Pancreas (tissue), 10 donors: Measurements from ENCODE around the gene SDK1. TPM values are rescaled to one million over a fixed set of nuclear protein-coding genes. Genes with fewer than 3 reads are reported as not detected.
A peak's percentile ranks its signal among the peaks of the same experiment; 100 is the strongest.

ENCODE experiments used
- ATAC-seq, 4 donors: fragments of 200-7000 bp; cut with Tn5 transposase; one replicate each; pipeline versions ENCODE4 v1.8.0 to v1.9.1; 2020; ENCODE audit warnings: mild to moderate bottlenecking in 4 of 4, moderate library complexity in 4 of 4
- DNase-seq, 6 donors: peaks; one replicate each; pipeline ENCODE4 v3.0.0-alpha.2; 2020
- FAIRE-seq: peaks from 2 replicates; lab custom pipeline; 2012; peaks lifted over from hg19 to GRCh38; lab: Jason Lieb, UNC
- H3K27ac ChIP-seq, 4 donors: fragments of 200-600 bp; sonication (generic); 1 replicate in 3 of 4; 2 replicates in 1 of 4; pipeline versions ENCODE4 v1.5.0 to v1.8.0; 2020
- H3K27me3 ChIP-seq, 4 donors: fragments of 200-600 bp; one replicate each; pipeline ENCODE4 v1.8.0; 2021
- H3K36me3 ChIP-seq, 3 donors: fragments of 200-600 bp; sonication (generic) in 1 of 3; one replicate each; pipeline versions ENCODE4 v1.5.0 to v1.8.0; 2020 to 2021
- H3K4me1 ChIP-seq, 3 donors: fragments of 200-600 bp; one replicate each; pipeline ENCODE4 v1.8.0; 2021
- H3K4me3 ChIP-seq, 4 donors: fragments of 200-600 bp; sonication (generic) in 2 of 4; one replicate each; pipeline versions ENCODE4 v1.5.0 to v1.8.0; 2020 to 2021
- H3K9me3 ChIP-seq, 4 donors: fragments of 200-600 bp; one replicate each; pipeline ENCODE4 v1.8.0; 2021
- CTCF ChIP-seq, 4 donors: fragments of 200-600 bp; sonication (generic) in 3 of 4; IDR thresholded peaks; one replicate each; pipeline versions ENCODE4 v1.5.0 to v1.8.0; 2021; ENCODE audit warnings: antibody characterized with exemption in 4 of 4
- WGBS, 2 donors: extraction: QIAGEN DNeasy Blood & Tissue Kit; methylation state at CpG; one replicate each; pipeline ENCODE4 v1.1.7; 2013; 5-methylcytosine and 5-hydroxymethylcytosine counted together
- intact Hi-C, 3 donors: fragments of 100-400 bp; cut with DNase I; formaldehyde crosslinking; loops; one replicate each; pipeline versions ENCODE4 v1.11.1 to v1.14.2; 2022
- polyA plus RNA-seq, 2 donors: library from polyadenylated mRNA; stranded (reverse); fragments of 200-250 nt; gene quantifications; one replicate each; pipeline ENCODE4 v1.2.3, GENCODE V29; 2013
- total RNA-seq, 6 donors: library from RNA; stranded (reverse); fragmentation: NEBNext Ultra II Directional in 4 of 6; extraction: Animal tissue kit (Norgen Biotek cat#: 25700) in 4 of 6; gene quantifications; one replicate each; pipeline versions ENCODE4 v1.2.1 to v1.2.4, GENCODE V29; 2021 to 2023
- donor health status: healthy with polysubstance abuse.
- donor health status: DM: no; HTN: no; CAD: no; lungs with moderate emphysema.
- donor health status: DM: no; HTN: no; CAD: no.
- donor health status: control.
- donor health status: control.
- donor health status: Bipolar disorder and iron deficiency.
- donor health status: DM: yes; HTN: yes; CAD: no.
- donor health status: DM: no; HTN: no; CAD: no.
- donor health status: DM: no; HTN: no; CAD: no.
- donor health status: DM: yes; HTN: yes; CAD: no.

Gene SDK1
- total and polyA plus RNA-seq, 8 donors: 10.8 to 30.8 (median 19.8) TPM

DNA sequence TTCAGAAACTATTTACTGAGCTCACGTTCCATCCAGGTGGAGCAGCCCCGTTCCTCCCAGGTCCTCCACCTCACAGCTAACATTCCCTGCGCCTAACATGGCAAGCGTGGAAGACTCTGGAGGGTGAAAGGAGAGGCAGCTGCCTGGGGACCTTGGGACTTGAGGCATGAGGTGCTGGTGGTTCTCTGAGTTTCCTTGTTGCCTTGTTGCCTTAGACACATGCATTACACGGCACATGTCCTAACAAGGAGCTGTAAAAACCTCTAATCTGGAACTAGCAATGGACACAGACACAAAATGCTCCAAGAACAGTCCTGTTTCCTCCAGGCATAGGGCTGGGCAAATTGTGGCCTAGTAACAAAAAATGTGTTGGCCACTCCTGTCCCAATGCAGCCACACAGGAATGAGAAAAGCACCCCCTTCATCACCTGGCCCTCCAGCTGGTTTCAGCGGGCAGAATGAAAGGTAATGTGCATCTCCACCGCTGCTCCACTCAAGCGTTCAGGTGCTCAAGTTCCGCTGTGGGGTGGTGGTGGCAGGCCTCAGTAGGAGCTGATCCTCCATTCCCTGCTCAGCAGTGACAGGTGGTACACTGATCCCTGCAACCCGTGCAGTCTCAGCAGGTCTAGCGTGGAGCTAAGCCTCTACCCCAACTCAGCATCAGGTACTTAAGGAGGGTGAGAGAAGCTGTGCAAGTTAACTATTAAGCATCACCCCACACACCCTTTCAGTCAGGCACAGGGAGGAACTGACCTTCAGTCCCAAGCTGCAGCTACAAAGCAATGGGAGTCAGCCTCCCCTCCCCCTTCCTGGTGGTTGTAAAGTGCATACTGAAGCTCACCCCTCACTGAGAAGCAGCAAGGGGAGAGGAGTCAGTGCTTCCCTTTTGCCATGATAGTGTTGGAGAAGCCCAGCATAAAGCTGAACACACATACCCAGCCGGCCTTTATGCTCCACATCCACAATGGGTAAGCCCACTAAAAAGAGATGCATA is 382.8 kb downstream of the SDK1 start:
- ATAC-seq (no peak), DNase-seq (no peak), FAIRE-seq (no peak)
- Histone ChIP-seq H3K4me1 (no peaks in the 10 kb centered on the region), H3K27ac (no peak overlapping the region), H3K4me3 (no peak overlapping the region), H3K27me3 (no peaks in the 10 kb centered on the region), H3K36me3 (no peaks in the 10 kb centered on the region), H3K9me3 (no peaks in the 10 kb centered on the region)
- intact Hi-C loops: no loop called here
- WGBS, 2 donors: 77 to 84% methylated on average over 12 of the region's 12 CpGs
- TF ChIP-seq CTCF (IDR thresholded peaks at IDR 0.05): no peak

- H3K27me3 ChIP-seq: no peaks in the 10 kb centered on the region
- H3K27ac ChIP-seq: no peak overlapping the region
- no peak for ATAC-seq
- no peak for DNase-seq
- no peak for TF ChIP-seq CTCF (IDR thresholded peaks at IDR 0.05)
- 46 to 68% methylated on average over 2 of the region's 2 CpGs for WGBS, 2 donors
- intact Hi-C loops: no loop called here
- no peaks in the 10 kb centered on the region for H3K9me3 ChIP-seq
- H3K4me3 ChIP-seq: no peak overlapping the region
- H3K36me3 ChIP-seq: no peaks in the 10 kb centered on the region
- H3K4me1 ChIP-seq: peaks cover 3 to 8% (median 7%) of the 10 kb centered on the region in 3 donors
- FAIRE-seq: no peak
Measured at GRCh38 chr7:3688071-3688470, 387.0 kb downstream of the SDK1 start.

- intact Hi-C loops: no loop called here
- DNase-seq (no peak), FAIRE-seq (no peak), ATAC-seq (no peak)
- Histone ChIP-seq H3K4me1 (peaks cover 3 to 8% (median 7%) of the 10 kb centered on the region in 3 donors), H3K9me3 (no peaks in the 10 kb centered on the region), H3K27ac (no peak overlapping the region), H3K27me3 (no peaks in the 10 kb centered on the region), H3K4me3 (no peak overlapping the region), H3K36me3 (no peaks in the 10 kb centered on the region)
- WGBS, 2 donors: 90 to 95% methylated on average over 3 of the region's 3 CpGs
- TF ChIP-seq CTCF (IDR thresholded peaks at IDR 0.05): no peak
Measured at GRCh38 chr7:3688842-3689241, 387.8 kb downstream of the SDK1 start.

- Histone ChIP-seq H3K4me1 (peaks cover 3 to 8% (median 7%) of the 10 kb centered on the region in 3 donors), H3K4me3 (no peak overlapping the region), H3K36me3 (no peaks in the 10 kb centered on the region), H3K9me3 (no peaks in the 10 kb centered on the region), H3K27ac (no peak overlapping the region), H3K27me3 (no peaks in the 10 kb centered on the region)
- DNase-seq: no peak
- FAIRE-seq: no peak
- TF ChIP-seq CTCF (IDR thresholded peaks at IDR 0.05): no peak
- intact Hi-C loops: no loop called here
- WGBS, 2 donors: 24 to 26% methylated on average over 5 of the region's 5 CpGs
- ATAC-seq: peak; percentile 30 to 83 (median 64)
Measured at GRCh38 chr7:3691478-3692158, 390.6 kb downstream of the SDK1 start.
